GM04504 (cell line): ENCODE results near the gene MFSD2A.
"Not testable (repeated sequence)": the region's sequence is repeated elsewhere in the genome, so short reads cannot be mapped to it uniquely, and the experiment has no call there.

Experiments
- DNase-seq: peaks from one replicate; pipeline ENCODE4 v3.0.0-alpha.2; 2012; ENCODE audit warnings: low read depth

Gene MFSD2A

GRCh38 chr1:39954870-39955546 is at the start of gene MFSD2A:
MFSD2A (plus strand) TSS chr1:39955145; CDS start chr1:39955293, 148 bp downstream.
- peak; percentile 71 for DNase-seq

DNA sequence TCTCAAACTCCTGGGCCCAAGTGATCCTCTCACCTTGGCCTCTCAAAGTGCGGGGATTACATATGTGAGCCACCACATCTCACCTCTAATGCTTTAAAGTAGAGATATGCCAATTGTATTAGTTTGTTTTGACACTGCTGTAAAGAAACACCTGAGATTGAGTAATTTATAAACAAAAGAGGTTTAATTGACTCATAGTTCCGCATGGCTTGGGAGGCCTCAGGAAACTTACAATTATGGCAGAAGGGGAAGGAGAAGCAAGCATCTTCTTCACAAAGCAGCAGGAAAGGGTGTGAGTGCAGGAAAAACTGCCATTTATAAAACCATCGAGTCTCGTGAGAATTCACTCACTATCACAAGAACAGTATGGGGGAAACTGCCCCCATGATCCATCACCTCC is 49.8 kb upstream of the MFSD2A start:
- DNase-seq, result no peak

DNA sequence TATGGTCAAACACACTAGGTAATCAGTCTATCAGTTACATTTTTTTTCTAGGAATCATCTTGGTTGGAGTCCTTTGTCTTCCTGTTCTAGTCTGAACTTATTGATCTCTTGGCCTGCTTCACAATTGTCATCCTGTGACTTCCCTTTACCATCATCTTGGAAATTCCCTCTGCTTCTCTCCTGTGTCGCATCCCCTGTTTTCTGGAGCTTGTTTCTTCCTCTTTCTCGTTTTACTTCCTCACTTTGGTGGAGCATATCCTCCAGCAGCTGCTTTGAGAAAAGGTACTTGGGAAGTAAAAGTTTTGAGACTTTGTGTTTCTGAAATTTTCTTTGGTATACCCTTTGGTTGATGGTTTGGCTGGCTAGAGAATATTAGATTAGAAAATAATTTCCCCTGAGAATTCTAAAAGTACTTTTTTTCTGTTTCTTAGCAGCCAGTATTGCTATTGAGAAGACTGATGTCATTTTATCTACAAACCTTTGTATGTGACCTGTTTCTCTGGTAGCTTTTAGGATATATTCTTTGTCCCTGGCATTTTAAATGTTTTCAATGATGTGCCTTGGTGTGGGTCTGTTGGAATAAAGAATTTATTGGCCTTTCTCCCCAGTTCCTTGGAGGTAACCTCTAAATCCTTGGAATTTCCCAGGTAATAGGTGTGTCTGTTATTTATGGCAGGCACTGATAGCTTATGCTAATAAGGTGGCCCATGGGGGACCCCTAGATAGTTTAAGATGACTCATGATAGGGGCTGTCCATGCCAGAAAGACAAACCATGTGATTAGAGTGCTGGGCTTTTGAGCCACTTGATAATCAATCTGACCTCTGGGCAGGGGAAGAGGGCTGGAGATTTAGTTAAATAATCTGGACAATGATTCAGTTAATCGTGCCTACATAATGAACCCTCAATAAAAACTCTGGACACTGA is 47.2 kb upstream of the MFSD2A start:
- no peak for DNase-seq

DNA sequence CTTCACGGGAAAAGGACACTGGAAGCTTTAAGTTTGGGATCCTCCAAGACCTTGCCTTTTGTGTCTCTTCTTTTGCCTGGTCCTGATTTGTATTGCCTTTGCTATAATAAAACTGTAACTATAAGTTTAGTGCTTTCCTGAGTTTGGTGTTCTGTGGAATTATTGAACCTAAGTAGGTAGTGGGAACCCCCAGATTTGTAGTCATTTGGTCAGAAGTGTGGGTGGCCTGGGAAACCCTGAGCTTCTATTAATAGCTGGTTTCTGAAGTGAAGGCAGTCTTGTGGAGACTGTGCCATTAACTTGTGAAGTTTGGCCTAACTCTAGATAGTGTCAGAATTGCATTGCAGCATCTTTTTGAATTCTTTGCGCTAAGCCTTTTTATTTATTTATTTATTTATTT is 46.4 kb upstream of the MFSD2A start:
- DNase-seq, result no peak

- no peak for DNase-seq
These were observed 44.7 kb upstream of the MFSD2A start for GRCh38 chr1:39910263-39910662.

GRCh38 chr1:39913136-39913535 is 41.8 kb upstream of the MFSD2A start:
- not testable (repeated sequence) for DNase-seq

GRCh38 chr1:39915499-39916129 is 39.3 kb upstream of the MFSD2A start:
- DNase-seq, result no peak

DNA sequence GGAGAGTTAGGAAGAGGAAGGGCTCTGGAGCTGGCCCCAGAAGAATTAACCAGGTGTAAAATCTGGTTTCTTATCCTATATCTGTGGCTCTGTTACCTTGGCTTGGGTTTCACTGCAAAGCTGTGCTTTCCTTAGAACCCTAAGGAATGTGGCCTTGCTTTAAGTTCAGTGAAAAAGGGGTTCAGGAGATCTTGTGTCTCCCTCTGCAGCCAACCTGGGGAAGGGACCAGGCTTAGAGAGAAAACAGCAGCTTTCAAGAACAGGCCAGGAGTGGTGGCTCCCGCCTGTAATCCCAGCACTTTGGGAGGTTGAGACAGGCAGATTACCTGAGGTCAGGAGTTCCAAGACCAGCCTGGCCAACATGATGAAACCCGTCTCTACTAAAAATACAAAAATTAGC is 37.1 kb upstream of the MFSD2A start:
- DNase-seq, result no peak

- no peak for DNase-seq
These were observed 35.4 kb upstream of the MFSD2A start for GRCh38 chr1:39919545-39919944.

GRCh38 chr1:39922251-39922688 is 32.7 kb upstream of the MFSD2A start:
- DNase-seq, result no peak

DNA sequence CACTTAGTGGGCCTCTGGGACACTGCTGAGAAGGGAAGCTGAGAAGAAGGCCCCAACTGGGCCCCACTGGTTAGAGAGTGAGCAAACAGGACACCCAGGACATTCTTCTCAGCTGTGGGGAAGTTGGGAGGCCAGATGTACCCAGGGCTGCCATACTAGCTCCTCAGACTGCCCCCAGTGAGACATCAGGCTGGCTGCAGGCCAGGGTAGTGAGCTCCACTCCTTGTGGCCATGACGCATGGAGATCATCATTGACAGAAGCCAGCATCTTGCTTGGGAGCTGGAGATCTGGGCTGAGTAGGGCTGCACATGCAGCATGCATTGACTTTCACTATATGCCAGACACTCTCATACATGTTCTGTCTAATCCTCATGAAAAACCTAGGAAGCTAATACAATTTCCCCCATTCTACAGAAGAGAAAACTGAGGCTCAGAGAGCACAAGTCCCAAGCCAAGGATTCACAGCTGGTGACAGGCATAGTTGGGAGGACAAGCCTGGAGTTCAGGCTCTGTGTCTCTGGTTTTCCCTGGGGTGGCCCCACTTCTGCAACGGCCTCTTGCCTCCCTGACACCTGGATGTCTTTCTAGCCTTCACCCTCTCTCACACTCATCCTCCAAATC is 29.1 kb upstream of the MFSD2A start:
- DNase-seq, result no peak

DNA sequence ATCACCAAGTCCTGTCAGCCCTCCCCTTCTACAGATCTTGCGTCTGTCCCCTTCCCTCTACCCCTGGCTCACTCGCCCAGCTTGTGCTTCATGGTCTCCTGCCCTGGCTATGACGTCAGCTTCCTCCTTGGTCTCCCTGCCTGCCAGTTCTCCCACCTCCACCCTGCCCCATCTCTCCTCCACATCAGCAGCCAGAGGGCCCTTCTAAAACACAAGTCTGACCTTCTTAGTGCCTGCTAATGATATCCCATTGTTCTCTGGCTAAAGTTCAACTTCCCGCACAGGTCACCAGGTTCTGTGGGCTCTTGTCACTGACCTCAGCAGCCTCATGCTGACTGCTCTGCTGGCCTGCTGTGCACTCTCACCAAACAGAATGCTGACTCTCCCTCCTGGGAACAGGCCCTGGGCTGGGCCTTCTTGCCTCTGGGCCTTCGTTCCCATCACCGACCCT is 28.6 kb upstream of the MFSD2A start:
- no peak for DNase-seq

- DNase-seq, result no peak
These were observed 28.1 kb upstream of the MFSD2A start for GRCh38 chr1:39926820-39927219.

- DNase-seq, result no peak
These were observed 27.4 kb upstream of the MFSD2A start for GRCh38 chr1:39927538-39927937.

DNA sequence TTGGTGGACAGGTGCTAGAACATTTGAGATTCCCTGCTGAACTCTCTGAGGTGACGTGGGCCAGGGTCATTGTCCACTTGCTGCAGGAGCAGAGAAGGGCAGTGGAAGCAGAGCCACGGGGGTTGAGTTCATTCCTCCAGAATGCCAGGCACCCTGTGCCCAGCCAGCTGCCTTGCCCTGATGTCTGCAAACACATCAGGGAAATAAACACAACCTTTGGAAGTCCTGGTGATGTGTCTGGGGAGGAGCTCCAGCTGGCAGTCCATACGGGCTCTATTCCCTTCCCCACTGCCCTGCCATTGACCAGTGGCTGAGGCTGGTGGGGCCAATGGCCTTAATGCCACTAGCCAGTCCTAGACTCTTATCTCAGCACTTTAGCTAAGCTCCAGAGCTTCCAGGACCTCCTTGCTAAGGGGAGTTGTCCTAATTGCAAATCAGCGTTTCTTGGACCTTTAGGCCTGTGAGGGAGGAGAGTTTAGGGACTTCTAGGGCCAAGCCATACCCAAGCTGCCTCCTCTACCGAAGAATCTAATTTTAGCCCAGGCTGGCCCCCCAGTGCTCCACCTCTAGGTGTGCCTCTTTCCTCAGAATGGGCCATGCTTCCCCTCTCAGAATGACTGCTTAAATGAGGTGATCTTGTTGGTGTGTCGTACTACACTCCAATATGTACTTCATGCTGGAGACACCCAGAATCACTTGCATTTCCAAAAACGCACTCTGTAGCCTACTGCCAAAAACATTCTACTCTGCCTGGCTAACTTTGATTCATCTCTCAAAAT is 25.9 kb upstream of the MFSD2A start:
- DNase-seq, result no peak

- peak; percentile 99 for DNase-seq
These were observed 20.7 kb upstream of the MFSD2A start for GRCh38 chr1:39933956-39934941.

GRCh38 chr1:39936724-39937491 is 18.0 kb upstream of the MFSD2A start:
- DNase-seq, result no peak

- no peak for DNase-seq
These were observed 16.1 kb upstream of the MFSD2A start for GRCh38 chr1:39938856-39939255.

- DNase-seq, result no peak
These were observed 14.7 kb upstream of the MFSD2A start for GRCh38 chr1:39940253-39940652.
